OCI-LY7 (cell line): ENCODE results near the gene GOLIM4.

Experiments used
- EZH2phosphoT487 ChIP-seq: fragments of 200-600 bp; sonication (generic); IDR thresholded peaks from 2 replicates; pipeline ENCODE4 v1.6.1; 2018; ENCODE audit warnings: low read depth, borderline replicate concordance, mild to moderate bottlenecking, mixed run types, antibody characterized with exemption, low read length, moderate library complexity, mixed read lengths
- TF ChIP-seq, protein P1 (sequence below): fragments of 200-600 bp; sonication (generic); conservative IDR thresholded peaks from 2 replicates; pipeline ENCODE4 v1.5.1; 2014; ENCODE audit warnings: mild to moderate bottlenecking, antibody characterized with exemption, low read length, moderate library complexity, mixed read lengths

- TF ChIP-seq, protein P1, sequence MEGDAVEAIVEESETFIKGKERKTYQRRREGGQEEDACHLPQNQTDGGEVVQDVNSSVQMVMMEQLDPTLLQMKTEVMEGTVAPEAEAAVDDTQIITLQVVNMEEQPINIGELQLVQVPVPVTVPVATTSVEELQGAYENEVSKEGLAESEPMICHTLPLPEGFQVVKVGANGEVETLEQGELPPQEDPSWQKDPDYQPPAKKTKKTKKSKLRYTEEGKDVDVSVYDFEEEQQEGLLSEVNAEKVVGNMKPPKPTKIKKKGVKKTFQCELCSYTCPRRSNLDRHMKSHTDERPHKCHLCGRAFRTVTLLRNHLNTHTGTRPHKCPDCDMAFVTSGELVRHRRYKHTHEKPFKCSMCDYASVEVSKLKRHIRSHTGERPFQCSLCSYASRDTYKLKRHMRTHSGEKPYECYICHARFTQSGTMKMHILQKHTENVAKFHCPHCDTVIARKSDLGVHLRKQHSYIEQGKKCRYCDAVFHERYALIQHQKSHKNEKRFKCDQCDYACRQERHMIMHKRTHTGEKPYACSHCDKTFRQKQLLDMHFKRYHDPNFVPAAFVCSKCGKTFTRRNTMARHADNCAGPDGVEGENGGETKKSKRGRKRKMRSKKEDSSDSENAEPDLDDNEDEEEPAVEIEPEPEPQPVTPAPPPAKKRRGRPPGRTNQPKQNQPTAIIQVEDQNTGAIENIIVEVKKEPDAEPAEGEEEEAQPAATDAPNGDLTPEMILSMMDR: no peak
- TF ChIP-seq EZH2phosphoT487: no peak
Measured at GRCh38 chr3:168077091-168077490, 18.6 kb downstream of the GOLIM4 start.
